GM10266 (cell line): ENCODE results near the gene PEAR1.
"Not testable (repeated sequence)": the region's sequence is repeated elsewhere in the genome, so short reads cannot be mapped to it uniquely, and the experiment has no call there.

Experiments used
- DNase-seq: peaks from one replicate; pipeline ENCODE4 v3.0.0; 2012; ENCODE audit errors: extremely low spot score
- TF ChIP-seq, protein P1 (sequence below): IDR thresholded peaks from 2 replicates; pipeline ENCODE4 v1.5.1; 2012; ENCODE audit warnings: mild to moderate bottlenecking, low read depth; ENCODE audit not compliant: control insufficient read depth, insufficient read depth; ENCODE audit errors: missing control alignments

PEAR1 gene

GRCh38 chr1:156923670-156924477 lies 30.4 kb downstream of the PEAR1 start:
- DNase-seq, result no peak
- TF ChIP-seq, protein P1, sequence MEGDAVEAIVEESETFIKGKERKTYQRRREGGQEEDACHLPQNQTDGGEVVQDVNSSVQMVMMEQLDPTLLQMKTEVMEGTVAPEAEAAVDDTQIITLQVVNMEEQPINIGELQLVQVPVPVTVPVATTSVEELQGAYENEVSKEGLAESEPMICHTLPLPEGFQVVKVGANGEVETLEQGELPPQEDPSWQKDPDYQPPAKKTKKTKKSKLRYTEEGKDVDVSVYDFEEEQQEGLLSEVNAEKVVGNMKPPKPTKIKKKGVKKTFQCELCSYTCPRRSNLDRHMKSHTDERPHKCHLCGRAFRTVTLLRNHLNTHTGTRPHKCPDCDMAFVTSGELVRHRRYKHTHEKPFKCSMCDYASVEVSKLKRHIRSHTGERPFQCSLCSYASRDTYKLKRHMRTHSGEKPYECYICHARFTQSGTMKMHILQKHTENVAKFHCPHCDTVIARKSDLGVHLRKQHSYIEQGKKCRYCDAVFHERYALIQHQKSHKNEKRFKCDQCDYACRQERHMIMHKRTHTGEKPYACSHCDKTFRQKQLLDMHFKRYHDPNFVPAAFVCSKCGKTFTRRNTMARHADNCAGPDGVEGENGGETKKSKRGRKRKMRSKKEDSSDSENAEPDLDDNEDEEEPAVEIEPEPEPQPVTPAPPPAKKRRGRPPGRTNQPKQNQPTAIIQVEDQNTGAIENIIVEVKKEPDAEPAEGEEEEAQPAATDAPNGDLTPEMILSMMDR, result no peak

DNA sequence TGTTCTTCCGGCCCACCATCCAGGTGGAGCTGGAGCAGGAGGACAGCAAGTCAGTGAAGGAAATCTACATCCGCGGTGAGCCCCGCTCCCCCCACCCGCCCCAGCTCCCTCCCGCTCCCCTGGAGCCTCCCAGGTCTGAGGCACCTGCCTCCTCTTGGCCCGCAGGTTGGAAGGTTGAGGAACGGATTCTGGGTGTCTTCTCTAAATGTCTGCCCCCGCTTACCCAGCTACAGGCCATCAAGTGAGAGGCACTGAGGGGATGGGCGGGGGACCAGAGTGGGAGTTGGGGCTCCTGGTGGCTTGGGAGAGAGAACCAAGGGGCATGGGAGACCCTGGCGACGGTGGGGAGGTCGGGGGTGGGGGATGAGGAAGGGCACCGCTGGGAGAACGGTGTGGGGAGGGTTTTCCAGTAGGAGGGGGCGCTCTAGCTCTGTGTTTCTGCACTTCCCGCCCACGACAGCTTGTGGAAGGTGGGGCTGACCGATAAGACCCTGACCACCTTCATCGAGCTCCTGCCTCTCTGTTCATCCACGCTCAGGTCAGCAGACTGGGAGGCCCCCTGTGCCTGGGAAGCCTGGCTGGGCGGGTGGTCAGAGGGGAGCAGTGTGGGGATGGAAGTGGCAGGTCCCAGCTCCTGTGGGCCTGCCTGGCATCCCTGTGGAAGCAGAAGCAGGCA lies 31.1 kb downstream of the PEAR1 start:
- TF ChIP-seq, protein P1, result no peak
- no peak for DNase-seq

GRCh38 chr1:156925154-156926010 lies 31.9 kb downstream of the PEAR1 start:
- no peak for DNase-seq
- TF ChIP-seq, protein P1, result no peak

- TF ChIP-seq, protein P1, result no peak
- no peak for DNase-seq
These were observed 32.7 kb downstream of the PEAR1 start for GRCh38 chr1:156926175-156926574.

DNA sequence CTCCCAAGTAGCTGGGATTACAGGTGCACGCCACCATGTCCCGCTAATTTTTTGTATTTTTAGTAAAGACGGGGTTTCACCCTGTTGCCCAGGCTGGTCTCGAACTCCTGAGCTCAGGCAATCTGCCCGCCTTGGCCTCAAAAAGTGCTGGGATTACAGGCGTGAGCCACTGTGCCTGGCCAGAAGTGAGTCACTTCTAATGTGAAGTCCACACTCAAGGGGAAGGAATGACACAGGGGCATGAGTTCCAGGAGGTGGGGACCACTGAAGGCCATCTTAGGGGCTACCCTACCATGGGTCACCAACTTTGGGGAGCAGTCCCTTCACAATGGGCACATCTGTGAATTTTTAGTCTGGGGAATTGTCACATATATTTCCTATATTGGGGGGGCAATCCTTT lies 33.2 kb downstream of the PEAR1 start:
- not testable (repeated sequence) for DNase-seq

GRCh38 chr1:156927215-156928042 lies 33.9 kb downstream of the PEAR1 start:
- TF ChIP-seq, protein P1, result peak; percentile 65
- peak; percentile 68 for DNase-seq
